Astrocyte (in vitro differentiated cells and primary cell): ENCODE results near the gene IGFALS. TPM values are rescaled to one million over a fixed set of nuclear protein-coding genes. Genes with fewer than 3 reads are reported as not detected.
A peak's percentile ranks its signal among the peaks of the same experiment; 100 is the strongest.

Experiments used
- DNase-seq: peaks from one replicate; pipeline ENCODE4 v3.0.0-alpha.2; 2010; ENCODE audit warnings: low read depth
- FAIRE-seq: peaks from 2 replicates; lab custom pipeline; 2011; peaks lifted over from hg19 to GRCh38; lab: Jason Lieb, UNC
- H2AFZ ChIP-seq: 2 replicates; pipeline ENCODE4 v1.6.0; 2012; ENCODE audit warnings: low read depth, low read length, inconsistent platforms
- H3K27ac ChIP-seq: 2 replicates; pipeline ENCODE4 v1.5.1; 2011; ENCODE audit warnings: low read depth, low read length, inconsistent platforms
- H3K27me3 ChIP-seq: 2 replicates; pipeline ENCODE4 v1.6.0; 2011; ENCODE audit warnings: low read length, inconsistent platforms; ENCODE audit not compliant: insufficient read depth
- H3K36me3 ChIP-seq: 2 replicates; pipeline ENCODE4 v1.5.1; 2011; ENCODE audit warnings: low read length, inconsistent platforms; ENCODE audit not compliant: insufficient read depth
- H3K4me1 ChIP-seq: 2 replicates; pipeline ENCODE4 v1.5.1; 2011; ENCODE audit warnings: low read length, inconsistent platforms; ENCODE audit not compliant: insufficient read depth
- H3K4me2 ChIP-seq: 2 replicates; pipeline ENCODE4 v1.6.0; 2012; ENCODE audit warnings: low read length, inconsistent platforms
- H3K4me3 ChIP-seq: 2 replicates; pipeline ENCODE4 v1.5.1; 2011; ENCODE audit warnings: low read depth, mild to moderate bottlenecking, low read length, inconsistent platforms; ENCODE audit not compliant: insufficient read depth
- H3K79me2 ChIP-seq: 2 replicates; pipeline ENCODE4 v1.6.0; 2012; ENCODE audit warnings: mild to moderate bottlenecking, low read length, inconsistent platforms; ENCODE audit not compliant: insufficient read depth
- H3K9ac ChIP-seq: 2 replicates; pipeline ENCODE4 v1.6.0; 2012; ENCODE audit warnings: mild to moderate bottlenecking, low read length, inconsistent platforms
- H3K9me3 ChIP-seq: 2 replicates; pipeline ENCODE4 v1.5.1; 2012; ENCODE audit warnings: low read depth, mild to moderate bottlenecking, low read length, inconsistent platforms; ENCODE audit not compliant: insufficient read depth
- H4K20me1 ChIP-seq: 2 replicates; pipeline ENCODE4 v1.6.0; 2012; ENCODE audit warnings: low read length, inconsistent platforms; ENCODE audit not compliant: insufficient read depth
- H3K27ac Mint-ChIP-seq: one replicate; pipeline ENCODE4 v1.8.0; 2021; ENCODE audit warnings: mild to moderate bottlenecking, mixed read lengths; ENCODE audit not compliant: unreplicated experiment
- H3K27me3 Mint-ChIP-seq: one replicate; pipeline ENCODE4 v1.8.0; 2021; ENCODE audit warnings: low read depth, mixed read lengths; ENCODE audit not compliant: unreplicated experiment
- H3K36me3 Mint-ChIP-seq: one replicate; pipeline ENCODE4 v1.8.0; 2021; ENCODE audit warnings: low read depth, mixed read lengths; ENCODE audit not compliant: unreplicated experiment
- H3K4me1 Mint-ChIP-seq: one replicate; pipeline ENCODE4 v1.8.0; 2021; ENCODE audit warnings: low read depth, mixed read lengths; ENCODE audit not compliant: unreplicated experiment
- H3K4me3 Mint-ChIP-seq: one replicate; pipeline ENCODE4 v1.8.0; 2021; ENCODE audit warnings: mild to moderate bottlenecking, moderate library complexity, mixed read lengths; ENCODE audit not compliant: unreplicated experiment
- H3K9me3 Mint-ChIP-seq: one replicate; pipeline ENCODE4 v1.8.0; 2021; ENCODE audit warnings: mild to moderate bottlenecking, mixed read lengths; ENCODE audit not compliant: unreplicated experiment
- CTCF ChIP-seq: IDR thresholded peaks from 2 replicates; pipeline ENCODE4 v1.5.1; 2011; ENCODE audit warnings: low read depth, mild to moderate bottlenecking, inconsistent platforms, low read length, moderate library complexity; ENCODE audit not compliant: insufficient read depth
- EZH2 ChIP-seq: IDR thresholded peaks from 2 replicates; pipeline ENCODE4 v1.6.1; 2012; ENCODE audit warnings: mild to moderate bottlenecking, low read length, inconsistent platforms; ENCODE audit not compliant: insufficient read depth
- total RNA-seq: library from RNA; stranded (reverse); gene quantifications from 2 replicates; pipeline ENCODE4 v1.2.1, GENCODE V29; 2021

Gene IGFALS
- total RNA-seq, 1 donor from 2014 or later = not detected

- peaks cover 9% of the 10 kb centered on the region for H3K4me1 Mint-ChIP-seq
- H2AFZ ChIP-seq = no peak overlapping the region
- peaks cover 47% of the 10 kb centered on the region for H3K79me2 ChIP-seq
- no peaks in the 10 kb centered on the region for H3K9me3 Mint-ChIP-seq
- peaks cover 2% of the 10 kb centered on the region for H3K36me3 Mint-ChIP-seq
- no peak for FAIRE-seq
- no peak for DNase-seq
- no peaks in the 10 kb centered on the region for H3K9me3 ChIP-seq
- H3K4me3 ChIP-seq = no peak overlapping the region
- H3K27me3 Mint-ChIP-seq = no peaks in the 10 kb centered on the region
- peaks cover 12% of the 10 kb centered on the region for H3K4me1 ChIP-seq
- H3K9ac ChIP-seq = no peak overlapping the region
- TF ChIP-seq EZH2 (no peak), CTCF (no peak)
- peaks cover 38% of the 10 kb centered on the region for H4K20me1 ChIP-seq
- H3K27ac Mint-ChIP-seq = peak overlapping the region; percentile 95
- H3K27me3 ChIP-seq = no peaks in the 10 kb centered on the region
- H3K4me3 Mint-ChIP-seq = peak overlapping the region; percentile 94
- no peak overlapping the region for H3K4me2 ChIP-seq
- no peak overlapping the region for H3K27ac ChIP-seq
- H3K36me3 ChIP-seq = peaks cover under 1% of the 10 kb centered on the region
These were observed 13.5 kb downstream of the IGFALS start for GRCh38 chr16:1779741-1780676.

- Histone ChIP-seq H3K4me1 (peaks cover 16% of the 10 kb centered on the region), H3K9ac (no peak overlapping the region), H3K79me2 (peaks cover 47% of the 10 kb centered on the region), H4K20me1 (peaks cover 45% of the 10 kb centered on the region), H3K4me2 (no peak overlapping the region), H2AFZ (no peak overlapping the region), H3K36me3 (no peaks in the 10 kb centered on the region), H3K27me3 (no peaks in the 10 kb centered on the region), H3K9me3 (no peaks in the 10 kb centered on the region), H3K4me3 (no peak overlapping the region), H3K27ac (no peak overlapping the region)
- Mint-ChIP-seq H3K27me3 (no peaks in the 10 kb centered on the region), H3K36me3 (peaks cover 2% of the 10 kb centered on the region), H3K4me3 (no peak overlapping the region), H3K4me1 (peaks cover 9% of the 10 kb centered on the region), H3K9me3 (no peaks in the 10 kb centered on the region), H3K27ac (no peak overlapping the region)
- no peak for DNase-seq
- no peak for FAIRE-seq
- TF ChIP-seq EZH2 = no peak
- TF ChIP-seq CTCF = no peak
These were observed 14.2 kb downstream of the IGFALS start for GRCh38 chr16:1779234-1779701.
